ENCODE results near the gene KLHL22.

The KLHL22 gene

GRCh38 chr22:20531404-20532201 lies 36.0 kb upstream of the KLHL22 start:
- H3K36me3 ChIP-seq, result peaks cover 54% of the 10 kb centered on the region
- H3K9me3 ChIP-seq, result no peaks in the 10 kb centered on the region
- TF ChIP-seq, protein P1, sequence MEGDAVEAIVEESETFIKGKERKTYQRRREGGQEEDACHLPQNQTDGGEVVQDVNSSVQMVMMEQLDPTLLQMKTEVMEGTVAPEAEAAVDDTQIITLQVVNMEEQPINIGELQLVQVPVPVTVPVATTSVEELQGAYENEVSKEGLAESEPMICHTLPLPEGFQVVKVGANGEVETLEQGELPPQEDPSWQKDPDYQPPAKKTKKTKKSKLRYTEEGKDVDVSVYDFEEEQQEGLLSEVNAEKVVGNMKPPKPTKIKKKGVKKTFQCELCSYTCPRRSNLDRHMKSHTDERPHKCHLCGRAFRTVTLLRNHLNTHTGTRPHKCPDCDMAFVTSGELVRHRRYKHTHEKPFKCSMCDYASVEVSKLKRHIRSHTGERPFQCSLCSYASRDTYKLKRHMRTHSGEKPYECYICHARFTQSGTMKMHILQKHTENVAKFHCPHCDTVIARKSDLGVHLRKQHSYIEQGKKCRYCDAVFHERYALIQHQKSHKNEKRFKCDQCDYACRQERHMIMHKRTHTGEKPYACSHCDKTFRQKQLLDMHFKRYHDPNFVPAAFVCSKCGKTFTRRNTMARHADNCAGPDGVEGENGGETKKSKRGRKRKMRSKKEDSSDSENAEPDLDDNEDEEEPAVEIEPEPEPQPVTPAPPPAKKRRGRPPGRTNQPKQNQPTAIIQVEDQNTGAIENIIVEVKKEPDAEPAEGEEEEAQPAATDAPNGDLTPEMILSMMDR (IDR thresholded peaks at IDR 0.05), result no peak
- H3K27me3 ChIP-seq, result no peaks in the 10 kb centered on the region
- H3K4me1 ChIP-seq (ENCODE audit: control insufficient read depth in 1 of 2, insufficient read depth in 1 of 2, low read depth in 1 of 2, low read length in 1 of 2), result no peaks in the 10 kb centered on the region
- no peak overlapping the region for H3K4me3 ChIP-seq (ENCODE audit: low read depth in 1 of 2, low read length in 1 of 2)
- no peak overlapping the region for H3K27ac ChIP-seq

DNA sequence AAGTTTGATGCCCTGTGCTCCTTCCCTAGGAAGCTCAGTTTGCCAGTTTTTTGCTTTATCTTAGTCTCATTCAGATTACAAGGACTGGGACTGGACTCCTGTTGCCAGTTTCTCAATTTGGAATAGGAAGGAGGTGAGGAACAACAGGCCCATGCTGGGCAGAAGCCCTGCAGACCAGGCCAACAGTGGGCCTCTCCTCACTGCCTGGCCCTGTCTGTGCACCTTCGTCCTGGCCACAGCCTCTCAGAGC lies 35.5 kb upstream of the KLHL22 start:
- peaks cover 54% of the 10 kb centered on the region for H3K36me3 ChIP-seq
- TF ChIP-seq, protein P1 (IDR thresholded peaks at IDR 0.05), result no peak
- H3K27me3 ChIP-seq, result no peaks in the 10 kb centered on the region
- H3K27ac ChIP-seq, result no peak overlapping the region
- H3K4me3 ChIP-seq (ENCODE audit: low read depth in 1 of 2, low read length in 1 of 2), result no peak overlapping the region
- no peaks in the 10 kb centered on the region for H3K9me3 ChIP-seq
- H3K4me1 ChIP-seq (ENCODE audit: control insufficient read depth in 1 of 2, insufficient read depth in 1 of 2, low read depth in 1 of 2, low read length in 1 of 2), result no peaks in the 10 kb centered on the region

DNA sequence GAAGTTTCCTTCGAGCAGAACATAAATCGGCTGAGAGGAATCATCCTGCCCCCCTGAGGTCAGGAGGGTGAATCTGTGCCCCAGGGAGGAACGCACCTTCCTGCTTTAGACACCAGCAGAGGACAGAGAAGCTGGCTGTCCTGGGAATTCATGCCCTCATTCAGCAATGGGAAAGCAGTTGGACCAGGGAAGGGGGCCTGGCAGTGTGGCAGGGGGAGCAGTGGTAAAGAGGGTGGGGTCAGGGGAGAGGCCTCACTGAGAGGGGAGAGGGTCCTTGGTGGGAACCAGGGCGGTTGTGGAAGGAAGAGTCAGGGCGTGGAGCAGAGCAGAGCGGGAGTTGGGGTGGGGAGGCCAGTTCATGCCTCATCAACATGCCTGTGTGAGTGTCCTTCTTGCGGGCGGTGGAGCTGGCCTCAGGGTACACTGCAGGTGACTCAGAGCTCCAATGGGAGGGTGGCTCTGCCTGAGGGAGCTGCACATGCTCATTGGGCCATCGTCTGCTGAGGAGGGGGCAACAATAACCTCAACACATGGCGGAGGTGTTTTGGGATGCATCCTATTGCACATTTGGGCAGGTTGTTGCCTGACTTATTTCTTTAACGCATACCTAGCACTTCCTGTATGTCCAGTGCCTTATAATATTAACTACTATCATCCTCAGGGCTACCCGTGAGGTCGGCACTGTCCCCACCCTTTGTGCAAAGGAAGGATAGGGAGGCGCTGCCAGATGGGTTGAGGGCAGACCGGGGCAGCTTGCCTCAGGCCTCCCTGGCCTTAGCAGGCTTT lies 35.0 kb upstream of the KLHL22 start:
- Histone ChIP-seq H3K4me3 (ENCODE audit: low read depth in 1 of 2, low read length in 1 of 2) (no peak overlapping the region), H3K4me1 (ENCODE audit: control insufficient read depth in 1 of 2, insufficient read depth in 1 of 2, low read depth in 1 of 2, low read length in 1 of 2) (no peaks in the 10 kb centered on the region), H3K9me3 (no peaks in the 10 kb centered on the region), H3K27me3 (no peaks in the 10 kb centered on the region), H3K36me3 (peaks cover 57% of the 10 kb centered on the region), H3K27ac (no peak overlapping the region)
- TF ChIP-seq, protein P1 (IDR thresholded peaks at IDR 0.05), result no peak

DNA sequence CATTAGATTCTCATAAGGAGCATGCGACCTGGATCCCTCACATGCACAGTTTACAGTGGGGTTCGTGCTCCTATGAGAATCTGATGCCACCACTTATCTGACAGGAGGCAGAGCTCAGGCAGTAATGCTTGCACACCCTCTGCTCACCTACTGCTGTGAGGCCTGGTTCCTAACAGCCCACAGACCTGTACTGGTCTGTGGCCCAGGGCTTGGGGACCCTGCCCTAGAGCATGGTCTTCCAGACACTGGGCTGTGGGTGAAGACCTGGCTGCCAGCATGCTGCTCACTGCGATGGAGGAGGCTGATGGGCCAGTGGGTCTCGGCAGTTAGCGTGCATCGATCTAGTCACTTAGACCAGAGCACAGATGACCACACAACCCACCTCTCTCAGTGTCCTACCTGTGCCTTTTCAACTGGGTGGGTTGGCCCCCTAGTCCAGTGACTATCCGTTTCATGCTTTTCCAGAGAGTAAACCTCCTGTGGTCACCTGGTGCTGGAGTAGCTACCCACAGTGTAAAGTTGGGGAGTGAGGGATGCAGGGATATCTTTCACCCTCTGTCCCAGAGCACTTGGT lies 32.9 kb upstream of the KLHL22 start:
- Histone ChIP-seq H3K27me3 (no peaks in the 10 kb centered on the region), H3K36me3 (peaks cover 45% of the 10 kb centered on the region), H3K4me3 (ENCODE audit: low read depth in 1 of 2, low read length in 1 of 2) (no peak overlapping the region), H3K9me3 (no peaks in the 10 kb centered on the region), H3K27ac (no peak overlapping the region), H3K4me1 (ENCODE audit: control insufficient read depth in 1 of 2, insufficient read depth in 1 of 2, low read depth in 1 of 2, low read length in 1 of 2) (no peaks in the 10 kb centered on the region)
- TF ChIP-seq, protein P1 (IDR thresholded peaks at IDR 0.05), result no peak

- peaks cover 46% of the 10 kb centered on the region for H3K36me3 ChIP-seq
- TF ChIP-seq, protein P1 (IDR thresholded peaks at IDR 0.05), result no peak
- no peaks in the 10 kb centered on the region for H3K4me1 ChIP-seq (ENCODE audit: control insufficient read depth in 1 of 2, insufficient read depth in 1 of 2, low read depth in 1 of 2, low read length in 1 of 2)
- no peaks in the 10 kb centered on the region for H3K27me3 ChIP-seq
- no peak overlapping the region for H3K27ac ChIP-seq
- no peak overlapping the region for H3K4me3 ChIP-seq (ENCODE audit: low read depth in 1 of 2, low read length in 1 of 2)
- no peaks in the 10 kb centered on the region for H3K9me3 ChIP-seq
Observed at GRCh38 chr22:20526628-20527355, 31.2 kb upstream of the KLHL22 start.
